ENCODE data around the gene TCFL5.

TCFL5 gene

DNA sequence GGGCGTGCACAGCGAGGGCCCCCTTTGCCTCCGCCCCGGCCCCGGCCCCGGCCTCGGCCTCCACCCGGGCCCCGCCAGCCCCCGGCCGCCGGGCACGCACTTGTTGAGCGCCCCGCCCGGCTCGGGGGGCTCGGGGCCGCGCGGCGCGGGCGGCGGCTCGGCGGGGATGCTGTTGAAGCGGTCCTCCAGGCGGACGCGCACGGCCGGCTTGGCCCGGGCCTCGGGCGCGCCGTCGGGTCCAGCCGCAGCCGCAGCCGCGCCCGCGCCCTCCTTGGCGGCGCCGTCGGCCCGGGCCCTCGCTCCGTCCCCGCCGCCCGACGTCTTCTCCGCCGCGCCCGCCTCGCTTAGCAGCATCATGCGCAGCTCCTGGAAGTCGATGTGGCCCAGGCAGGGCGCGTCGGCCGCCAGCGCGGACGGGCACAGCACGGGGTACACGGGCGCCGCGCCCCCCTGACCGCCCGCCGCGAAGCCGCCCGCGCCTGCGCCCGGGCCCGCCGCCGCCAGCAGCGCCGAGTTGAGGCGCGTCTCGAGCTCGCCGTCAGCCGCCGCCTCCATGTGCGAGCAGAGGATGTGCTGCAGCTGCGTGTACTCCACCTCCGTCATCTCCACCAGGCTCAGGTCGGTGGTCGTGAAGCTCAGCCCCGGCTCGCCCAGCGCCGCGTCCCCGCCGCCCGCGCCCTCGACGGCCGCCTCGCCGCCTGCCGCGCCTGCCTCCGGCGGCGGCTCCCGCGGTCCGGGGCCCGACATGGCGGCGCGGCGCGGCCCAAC lies 514 bp downstream of the TCFL5 start:
- H3K36me3 ChIP-seq (replicated peaks; ENCODE audit: low read depth, low read length) = peaks cover 42% of the 10 kb centered on the region
- peak overlapping the region; percentile 95 for H3K9ac ChIP-seq (ENCODE audit: low read length)
- H4K20me1 ChIP-seq (ENCODE audit: insufficient read depth, low read length) = no peaks in the 10 kb centered on the region
- no peak overlapping the region for H2AFZ ChIP-seq (ENCODE audit: low read depth, low read length)
- H3K79me2 ChIP-seq (ENCODE audit: low read length) = peaks cover 56% of the 10 kb centered on the region
- H3K4me1 ChIP-seq (ENCODE audit: low read length) = peaks cover 49% of the 10 kb centered on the region
- H3K27me3 ChIP-seq (ENCODE audit: low read depth, low read length) = no peaks in the 10 kb centered on the region
- H3K4me3 ChIP-seq (ENCODE audit: low read length) = peak overlapping the region; percentile 97
- peak overlapping the region; percentile 97 for H3K27ac ChIP-seq (ENCODE audit: low read length)
- no peak for TF ChIP-seq EZH2phosphoT487 (IDR thresholded peaks at IDR 0.05; ENCODE audit: low read depth)
- TF ChIP-seq, protein P1, sequence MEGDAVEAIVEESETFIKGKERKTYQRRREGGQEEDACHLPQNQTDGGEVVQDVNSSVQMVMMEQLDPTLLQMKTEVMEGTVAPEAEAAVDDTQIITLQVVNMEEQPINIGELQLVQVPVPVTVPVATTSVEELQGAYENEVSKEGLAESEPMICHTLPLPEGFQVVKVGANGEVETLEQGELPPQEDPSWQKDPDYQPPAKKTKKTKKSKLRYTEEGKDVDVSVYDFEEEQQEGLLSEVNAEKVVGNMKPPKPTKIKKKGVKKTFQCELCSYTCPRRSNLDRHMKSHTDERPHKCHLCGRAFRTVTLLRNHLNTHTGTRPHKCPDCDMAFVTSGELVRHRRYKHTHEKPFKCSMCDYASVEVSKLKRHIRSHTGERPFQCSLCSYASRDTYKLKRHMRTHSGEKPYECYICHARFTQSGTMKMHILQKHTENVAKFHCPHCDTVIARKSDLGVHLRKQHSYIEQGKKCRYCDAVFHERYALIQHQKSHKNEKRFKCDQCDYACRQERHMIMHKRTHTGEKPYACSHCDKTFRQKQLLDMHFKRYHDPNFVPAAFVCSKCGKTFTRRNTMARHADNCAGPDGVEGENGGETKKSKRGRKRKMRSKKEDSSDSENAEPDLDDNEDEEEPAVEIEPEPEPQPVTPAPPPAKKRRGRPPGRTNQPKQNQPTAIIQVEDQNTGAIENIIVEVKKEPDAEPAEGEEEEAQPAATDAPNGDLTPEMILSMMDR (IDR thresholded peaks at IDR 0.05; ENCODE audit: low read depth, low read length) = no peak
- peak overlapping the region; percentile 86 for H3K4me2 ChIP-seq (ENCODE audit: low read length)
- no peaks in the 10 kb centered on the region for H3K9me3 ChIP-seq (ENCODE audit: insufficient read depth, low read length)

DNA sequence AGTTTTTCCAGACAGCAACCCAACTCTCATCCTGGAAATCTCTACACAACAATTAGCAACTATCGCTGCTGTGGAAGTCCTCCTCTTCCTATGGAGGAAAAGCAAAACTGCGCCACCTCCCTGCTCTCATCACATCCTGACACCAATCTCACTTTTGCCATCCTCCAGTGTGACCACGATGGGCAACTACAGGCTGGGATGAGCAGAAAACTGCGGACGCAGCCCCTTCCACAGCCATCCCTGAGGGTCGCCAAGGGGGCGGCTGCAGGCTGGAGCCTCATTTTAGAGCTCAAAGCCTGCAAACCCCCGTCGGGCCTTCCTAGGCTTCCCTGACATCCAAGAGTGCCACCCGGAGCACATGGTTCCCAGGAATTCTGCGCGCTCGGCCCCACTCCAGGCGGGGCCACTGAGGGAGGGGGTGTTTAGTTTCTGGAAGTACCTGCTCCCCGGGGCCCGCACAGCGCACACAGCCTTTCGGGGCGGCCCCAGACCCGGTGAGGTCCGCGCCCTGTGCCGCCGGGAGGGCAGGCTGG lies 1.2 kb downstream of the TCFL5 start:
- peaks cover 54% of the 10 kb centered on the region for H3K4me1 ChIP-seq (ENCODE audit: low read length)
- H3K9me3 ChIP-seq (ENCODE audit: insufficient read depth, low read length) = no peaks in the 10 kb centered on the region
- H2AFZ ChIP-seq (ENCODE audit: low read depth, low read length) = no peak overlapping the region
- H3K27me3 ChIP-seq (ENCODE audit: low read depth, low read length) = no peaks in the 10 kb centered on the region
- peak overlapping the region; percentile 97 for H3K4me3 ChIP-seq (ENCODE audit: low read length)
- peaks cover 63% of the 10 kb centered on the region for H3K79me2 ChIP-seq (ENCODE audit: low read length)
- H3K27ac ChIP-seq (ENCODE audit: low read length) = peak overlapping the region; percentile 97
- peak overlapping the region; percentile 86 for H3K4me2 ChIP-seq (ENCODE audit: low read length)
- H4K20me1 ChIP-seq (ENCODE audit: insufficient read depth, low read length) = no peaks in the 10 kb centered on the region
- TF ChIP-seq, protein P1 (IDR thresholded peaks at IDR 0.05; ENCODE audit: low read depth, low read length) = peak; percentile 36
- TF ChIP-seq EZH2phosphoT487 (IDR thresholded peaks at IDR 0.05; ENCODE audit: low read depth) = no peak
- H3K9ac ChIP-seq (ENCODE audit: low read length) = peak overlapping the region; percentile 95
- H3K36me3 ChIP-seq (replicated peaks; ENCODE audit: low read depth, low read length) = peaks cover 47% of the 10 kb centered on the region

DNA sequence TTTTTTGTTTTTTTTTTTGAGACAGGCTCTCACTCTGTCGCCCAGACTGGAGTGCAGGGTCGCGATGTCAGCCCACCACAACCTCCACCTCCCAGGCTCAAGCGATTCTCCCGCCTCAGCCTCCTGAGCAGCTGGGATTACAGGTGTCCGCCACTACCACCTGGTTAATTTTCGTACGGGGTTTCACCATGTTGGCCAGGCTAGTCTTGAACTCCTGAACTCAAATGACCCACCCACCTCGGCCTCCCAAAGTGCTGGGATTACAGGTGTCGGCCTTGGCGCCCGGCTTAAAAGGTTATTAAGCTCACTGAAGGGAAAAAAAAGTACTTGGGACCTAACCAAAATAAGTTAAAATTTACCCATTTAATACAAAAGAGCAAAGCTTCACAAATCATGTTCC lies 1.9 kb downstream of the TCFL5 start:
- Histone ChIP-seq H3K4me2 (ENCODE audit: low read length) (peak overlapping the region; percentile 86), H4K20me1 (ENCODE audit: insufficient read depth, low read length) (peaks cover 3% of the 10 kb centered on the region; the same call in 1 of the 2 replicates), H3K9me3 (ENCODE audit: insufficient read depth, low read length) (no peaks in the 10 kb centered on the region), H3K4me3 (ENCODE audit: low read length) (peak overlapping the region; percentile 97), H3K36me3 (replicated peaks; ENCODE audit: low read depth, low read length) (peaks cover 53% of the 10 kb centered on the region), H3K4me1 (ENCODE audit: low read length) (peaks cover 62% of the 10 kb centered on the region), H3K79me2 (ENCODE audit: low read length) (peaks cover 70% of the 10 kb centered on the region), H3K9ac (ENCODE audit: low read length) (peak overlapping the region; percentile 95), H3K27ac (ENCODE audit: low read length) (peak overlapping the region; percentile 97), H2AFZ (ENCODE audit: low read depth, low read length) (no peak overlapping the region), H3K27me3 (ENCODE audit: low read depth, low read length) (no peaks in the 10 kb centered on the region)
- TF ChIP-seq, protein P1 (IDR thresholded peaks at IDR 0.05; ENCODE audit: low read depth, low read length) = no peak
- TF ChIP-seq EZH2phosphoT487 (IDR thresholded peaks at IDR 0.05; ENCODE audit: low read depth) = no peak

DNA sequence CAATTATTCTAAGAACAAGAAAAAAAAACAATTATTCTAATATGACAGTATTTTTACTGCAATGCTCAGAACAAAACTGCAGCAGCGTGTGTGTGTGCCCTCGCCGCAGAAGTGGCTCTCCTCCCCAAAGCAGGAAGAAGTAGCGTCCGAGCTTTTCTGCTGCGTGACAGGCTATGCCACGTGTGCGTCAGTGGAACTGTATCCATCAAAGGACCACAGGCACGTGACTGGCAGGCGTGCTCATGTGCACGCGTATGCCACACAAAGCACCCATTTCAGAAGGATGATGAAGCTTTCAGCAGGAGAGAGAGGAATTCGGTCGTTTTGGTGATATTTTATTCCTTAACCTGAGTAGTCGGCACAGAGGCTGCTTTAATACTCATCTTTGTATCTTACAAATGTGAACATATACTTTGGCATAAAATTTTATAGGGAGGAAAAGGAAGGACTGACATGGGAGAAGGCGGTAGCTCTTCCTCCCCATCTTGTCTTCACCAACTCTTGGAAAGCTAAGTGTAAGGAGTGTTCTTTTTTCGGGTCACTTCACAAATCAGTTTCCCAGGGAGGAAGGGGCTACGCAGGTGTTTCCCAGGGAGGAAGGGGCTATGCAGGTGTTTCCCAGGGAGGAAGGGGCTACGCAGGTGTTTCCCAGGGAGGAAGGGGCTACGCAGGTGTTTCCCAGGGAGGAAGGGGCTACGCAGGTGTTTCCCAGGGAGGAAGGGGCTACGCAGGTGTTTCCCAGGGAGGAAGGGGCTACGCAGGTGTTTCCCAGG lies 3.4 kb downstream of the TCFL5 start:
- H2AFZ ChIP-seq (ENCODE audit: low read depth, low read length) = no peak overlapping the region
- peaks cover 85% of the 10 kb centered on the region for H3K79me2 ChIP-seq (ENCODE audit: low read length)
- H3K27me3 ChIP-seq (ENCODE audit: low read depth, low read length) = no peaks in the 10 kb centered on the region
- peak overlapping the region; percentile 95 for H3K9ac ChIP-seq (ENCODE audit: low read length)
- H3K4me2 ChIP-seq (ENCODE audit: low read length) = peak overlapping the region; percentile 86
- peaks cover 73% of the 10 kb centered on the region for H3K4me1 ChIP-seq (ENCODE audit: low read length)
- peak overlapping the region; percentile 97 for H3K27ac ChIP-seq (ENCODE audit: low read length)
- peaks cover 67% of the 10 kb centered on the region for H3K36me3 ChIP-seq (replicated peaks; ENCODE audit: low read depth, low read length)
- TF ChIP-seq, protein P1 (IDR thresholded peaks at IDR 0.05; ENCODE audit: low read depth, low read length) = no peak
- no peak for TF ChIP-seq EZH2phosphoT487 (IDR thresholded peaks at IDR 0.05; ENCODE audit: low read depth)
- peaks cover 17% of the 10 kb centered on the region for H4K20me1 ChIP-seq (ENCODE audit: insufficient read depth, low read length)
- peak overlapping the region; percentile 97 for H3K4me3 ChIP-seq (ENCODE audit: low read length)
- no peaks in the 10 kb centered on the region for H3K9me3 ChIP-seq (ENCODE audit: insufficient read depth, low read length)

All from OCI-LY3 (cell line).